NCI-H1694 (cell line): Measurements from ENCODE around the gene MRPL12.
"Not testable (repeated sequence)": the region's sequence is repeated elsewhere in the genome, so short reads cannot be mapped to it uniquely, and the experiment has no call there.

Experiments used
- DNase-seq: peaks from one replicate; lab custom pipeline; 2025; lab: John Stamatoyannopoulos, UW

The MRPL12 gene

GRCh38 chr17:81716674-81716996 is 13.5 kb downstream of the MRPL12 start:
- DNase-seq = no peak

GRCh38 chr17:81717049-81717765 is 14.0 kb downstream of the MRPL12 start:
- no peak for DNase-seq

- DNase-seq = no peak
These were observed 14.6 kb downstream of the MRPL12 start for GRCh38 chr17:81717766-81718089.

- no peak for DNase-seq
These were observed 16.5 kb downstream of the MRPL12 start for GRCh38 chr17:81719410-81720266.

- no peak for DNase-seq
These were observed 17.3 kb downstream of the MRPL12 start for GRCh38 chr17:81720267-81721071.

- no peak for DNase-seq
These were observed 19.3 kb downstream of the MRPL12 start for GRCh38 chr17:81722184-81723120.

GRCh38 chr17:81723651-81724209 is 20.6 kb downstream of the MRPL12 start:
- no peak for DNase-seq

GRCh38 chr17:81725439-81725838 is 22.3 kb downstream of the MRPL12 start:
- DNase-seq = no peak

GRCh38 chr17:81726004-81726403 is 22.8 kb downstream of the MRPL12 start:
- no peak for DNase-seq

- no peak for DNase-seq
These were observed 24.3 kb downstream of the MRPL12 start for GRCh38 chr17:81727324-81728031.

GRCh38 chr17:81733507-81734404 is 30.6 kb downstream of the MRPL12 start:
- DNase-seq = peak; percentile 57

GRCh38 chr17:81734405-81735263 is 31.5 kb downstream of the MRPL12 start:
- DNase-seq = peak; percentile 20

GRCh38 chr17:81735264-81736102 is 32.3 kb downstream of the MRPL12 start:
- peak; percentile 72 for DNase-seq

- no peak for DNase-seq
These were observed 35.0 kb downstream of the MRPL12 start for GRCh38 chr17:81737947-81738800.

- DNase-seq = no peak
These were observed 35.7 kb downstream of the MRPL12 start for GRCh38 chr17:81738801-81739393.

GRCh38 chr17:81739593-81739992 is 36.4 kb downstream of the MRPL12 start:
- DNase-seq = not testable (repeated sequence)
